GM23338 (cell line): ENCODE data around the gene ATIC. TPM values are rescaled to one million over a fixed set of nuclear protein-coding genes. Genes with fewer than 3 reads are reported as not detected.

Experiments
- ATAC-seq: fragments of 200-7000 bp; cut with Tn5 transposase; 3 replicates; pipeline ENCODE4 v1.9.1; 2020
- DNase-seq: peaks from one replicate; pipeline ENCODE4 v3.0.0-alpha.2; 2015; ENCODE audit warnings: low spot score
- H2AFZ ChIP-seq: fragments of 200-600 bp; sonication (generic); 2 replicates; pipeline ENCODE4 v1.8.0; 2016; ENCODE audit warnings: antibody characterized with exemption, mild to moderate bottlenecking, moderate library complexity
- H3F3A ChIP-seq: fragments of 200-600 bp; sonication (generic); replicated peaks from 2 replicates; pipeline ENCODE4 v1.8.0; 2017; ENCODE audit warnings: antibody characterized with exemption, mixed run types, low read depth
- H3K27ac ChIP-seq: fragments of 200-600 bp; sonication (generic); 2 replicates; pipeline ENCODE4 v1.6.1; 2016; ENCODE audit warnings: low read depth
- H3K27me3 ChIP-seq: fragments of 200-600 bp; sonication (generic); 2 replicates; pipeline ENCODE4 v1.8.0; 2016; ENCODE audit warnings: mild to moderate bottlenecking, mixed run types, moderate library complexity; ENCODE audit not compliant: insufficient read depth
- H3K36me3 ChIP-seq: fragments of 200-600 bp; sonication (generic); 2 replicates; pipeline ENCODE4 v1.8.0; 2016; ENCODE audit warnings: mild to moderate bottlenecking; ENCODE audit not compliant: insufficient read depth
- H3K4me1 ChIP-seq: fragments of 200-600 bp; sonication (generic); 2 replicates; pipeline ENCODE4 v1.8.0; 2016; ENCODE audit warnings: mild to moderate bottlenecking, moderate library complexity; ENCODE audit not compliant: insufficient read depth
- H3K4me2 ChIP-seq: fragments of 200-600 bp; sonication (generic); 2 replicates; pipeline ENCODE4 v1.7.1; 2017; ENCODE audit warnings: mixed run types
- H3K4me3 ChIP-seq: fragments of 200-600 bp; sonication (generic); 2 replicates; pipeline ENCODE4 v1.6.1; 2016; ENCODE audit warnings: mixed run types
- H3K79me2 ChIP-seq: fragments of 200-600 bp; sonication (generic); replicated peaks from 2 replicates; pipeline ENCODE4 v1.8.0; 2017; ENCODE audit warnings: mild to moderate bottlenecking; ENCODE audit not compliant: insufficient read depth
- H3K9me2 ChIP-seq: fragments of 200-600 bp; sonication (generic); 2 replicates; pipeline ENCODE4 v1.8.0; 2017; ENCODE audit not compliant: insufficient read depth
- H4K20me1 ChIP-seq: fragments of 200-600 bp; sonication (generic); replicated peaks from 2 replicates; pipeline ENCODE4 v1.8.0; 2017; ENCODE audit warnings: mild to moderate bottlenecking; ENCODE audit not compliant: insufficient read depth
- H3K27ac Mint-ChIP-seq: 2 replicates; pipeline ENCODE4 v1.8.0; 2020; ENCODE audit warnings: inconsistent platforms, mild to moderate bottlenecking, moderate library complexity, mixed read lengths
- H3K27me3 Mint-ChIP-seq: 3 replicates; pipeline ENCODE4 v1.8.0; 2022; ENCODE audit warnings: low read depth, mild to moderate bottlenecking, moderate library complexity, mixed read lengths, inconsistent platforms; ENCODE audit not compliant: insufficient read depth, poor library complexity
- H3K36me3 Mint-ChIP-seq: 3 replicates; pipeline ENCODE4 v1.8.0; 2021; ENCODE audit warnings: low read depth, mild to moderate bottlenecking, inconsistent platforms, moderate library complexity, mixed read lengths
- H3K4me1 Mint-ChIP-seq: 3 replicates; pipeline ENCODE4 v1.8.0; 2020; ENCODE audit warnings: mild to moderate bottlenecking, inconsistent platforms, mixed read lengths
- H3K4me3 Mint-ChIP-seq: 3 replicates; pipeline ENCODE4 v1.8.0; 2021; ENCODE audit warnings: moderate library complexity, mild to moderate bottlenecking, inconsistent platforms, mixed read lengths
- H3K9me3 Mint-ChIP-seq: 3 replicates; pipeline ENCODE4 v1.8.0; 2020; ENCODE audit warnings: moderate library complexity, mild to moderate bottlenecking, inconsistent platforms, mixed read lengths
- EZH2 ChIP-seq: fragments of 200-600 bp; sonication (generic); IDR thresholded peaks from one replicate; pipeline ENCODE4 v1.8.0; 2017; ENCODE audit warnings: antibody characterized with exemption, mild to moderate bottlenecking, low read depth; ENCODE audit not compliant: unreplicated experiment
- JUNB ChIP-seq: IDR thresholded peaks from one replicate; pipeline ENCODE4 v1.6.1; 2016; ENCODE audit warnings: antibody characterized with exemption; ENCODE audit not compliant: unreplicated experiment
- NANOG ChIP-seq: IDR thresholded peaks from 2 replicates; pipeline ENCODE4 v1.6.1; 2016; ENCODE audit warnings: antibody characterized with exemption, borderline replicate concordance
- POLR2AphosphoS5 ChIP-seq: IDR thresholded peaks from 2 replicates; pipeline ENCODE4 v1.6.1; 2016; ENCODE audit warnings: antibody characterized with exemption, low read depth
- STAT1 ChIP-seq: IDR thresholded peaks from one replicate; pipeline ENCODE4 v1.6.1; 2016; ENCODE audit warnings: antibody characterized with exemption; ENCODE audit not compliant: unreplicated experiment
- ZNF114 ChIP-seq: fragments of 250-450 bp; sonication (Bioruptor Pico); IDR thresholded peaks from 2 replicates; pipeline ENCODE4 v1.5.0; 2020; ENCODE audit warnings: mild to moderate bottlenecking, moderate library complexity
- ZNF331 ChIP-seq: fragments of 250-450 bp; sonication (Bioruptor Pico); IDR thresholded peaks from 2 replicates; pipeline ENCODE4 v1.5.0; 2020; ENCODE audit warnings: low read depth, mild to moderate bottlenecking, moderate library complexity
- polyA plus RNA-seq: library from polyadenylated mRNA; unstranded; fragments of >200 nt; fragmentation: Nextera tagmentation; extraction: Ambion mirVana; gene quantifications from 2 replicates; pipeline ENCODE4 v1.2.1, GENCODE V29; 2016
- total RNA-seq: library from RNA; depleted of rRNA; stranded (reverse); fragments of >200 nt; shearing (Covaris generic); gene quantifications from 2 replicates; pipeline ENCODE4 v1.2.3, GENCODE V29; 2014
- TF ChIP-seq, protein P1 (sequence below): IDR thresholded peaks from one replicate; pipeline ENCODE4 v1.6.1; 2018; ENCODE audit warnings: antibody characterized with exemption; ENCODE audit not compliant: unreplicated experiment
- TF ChIP-seq, protein P2 (sequence below), 2 experiments: fragments of 200-600 bp in 1 of 2; sonication (generic) in 1 of 2; conservative IDR thresholded peaks; 2 replicates each; pipeline versions ENCODE4 v1.5.1 to v1.6.1; 2016 to 2017; ENCODE audit warnings: antibody characterized with exemption in 2 of 2, low read depth in 2 of 2, mild to moderate bottlenecking in 2 of 2, moderate library complexity in 1 of 2

Gene ATIC
- total and polyA plus RNA-seq, 2 experiments from 2014 or later, result 118 to 185 TPM

DNA sequence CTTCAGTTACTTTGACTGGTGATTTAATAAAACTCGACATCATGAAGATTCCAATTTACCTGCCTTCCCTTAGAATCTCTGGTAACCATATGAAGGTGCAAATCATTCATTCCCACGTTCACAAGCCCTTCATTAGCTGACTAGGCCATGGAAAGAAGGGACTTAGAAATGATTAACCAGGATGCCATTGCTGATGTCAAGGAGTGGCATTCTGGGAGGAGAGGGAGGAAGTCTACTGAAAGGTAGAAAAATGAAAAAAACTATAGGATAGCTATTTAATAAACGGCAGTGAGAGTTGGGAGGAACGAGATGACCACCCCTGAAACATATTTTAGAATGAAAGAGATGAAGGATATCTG, 1.4 kb downstream of the ATIC start (continued):
- TF ChIP-seq EZH2 (no peak), NANOG (no peak), STAT1 (no peak), JUNB (no peak), ZNF114 (CRISPR knock-in tag) (no peak)
- TF ChIP-seq, protein P1, sequence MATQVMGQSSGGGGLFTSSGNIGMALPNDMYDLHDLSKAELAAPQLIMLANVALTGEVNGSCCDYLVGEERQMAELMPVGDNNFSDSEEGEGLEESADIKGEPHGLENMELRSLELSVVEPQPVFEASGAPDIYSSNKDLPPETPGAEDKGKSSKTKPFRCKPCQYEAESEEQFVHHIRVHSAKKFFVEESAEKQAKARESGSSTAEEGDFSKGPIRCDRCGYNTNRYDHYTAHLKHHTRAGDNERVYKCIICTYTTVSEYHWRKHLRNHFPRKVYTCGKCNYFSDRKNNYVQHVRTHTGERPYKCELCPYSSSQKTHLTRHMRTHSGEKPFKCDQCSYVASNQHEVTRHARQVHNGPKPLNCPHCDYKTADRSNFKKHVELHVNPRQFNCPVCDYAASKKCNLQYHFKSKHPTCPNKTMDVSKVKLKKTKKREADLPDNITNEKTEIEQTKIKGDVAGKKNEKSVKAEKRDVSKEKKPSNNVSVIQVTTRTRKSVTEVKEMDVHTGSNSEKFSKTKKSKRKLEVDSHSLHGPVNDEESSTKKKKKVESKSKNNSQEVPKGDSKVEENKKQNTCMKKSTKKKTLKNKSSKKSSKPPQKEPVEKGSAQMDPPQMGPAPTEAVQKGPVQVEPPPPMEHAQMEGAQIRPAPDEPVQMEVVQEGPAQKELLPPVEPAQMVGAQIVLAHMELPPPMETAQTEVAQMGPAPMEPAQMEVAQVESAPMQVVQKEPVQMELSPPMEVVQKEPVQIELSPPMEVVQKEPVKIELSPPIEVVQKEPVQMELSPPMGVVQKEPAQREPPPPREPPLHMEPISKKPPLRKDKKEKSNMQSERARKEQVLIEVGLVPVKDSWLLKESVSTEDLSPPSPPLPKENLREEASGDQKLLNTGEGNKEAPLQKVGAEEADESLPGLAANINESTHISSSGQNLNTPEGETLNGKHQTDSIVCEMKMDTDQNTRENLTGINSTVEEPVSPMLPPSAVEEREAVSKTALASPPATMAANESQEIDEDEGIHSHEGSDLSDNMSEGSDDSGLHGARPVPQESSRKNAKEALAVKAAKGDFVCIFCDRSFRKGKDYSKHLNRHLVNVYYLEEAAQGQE, result no peak
- TF ChIP-seq, protein P2, sequence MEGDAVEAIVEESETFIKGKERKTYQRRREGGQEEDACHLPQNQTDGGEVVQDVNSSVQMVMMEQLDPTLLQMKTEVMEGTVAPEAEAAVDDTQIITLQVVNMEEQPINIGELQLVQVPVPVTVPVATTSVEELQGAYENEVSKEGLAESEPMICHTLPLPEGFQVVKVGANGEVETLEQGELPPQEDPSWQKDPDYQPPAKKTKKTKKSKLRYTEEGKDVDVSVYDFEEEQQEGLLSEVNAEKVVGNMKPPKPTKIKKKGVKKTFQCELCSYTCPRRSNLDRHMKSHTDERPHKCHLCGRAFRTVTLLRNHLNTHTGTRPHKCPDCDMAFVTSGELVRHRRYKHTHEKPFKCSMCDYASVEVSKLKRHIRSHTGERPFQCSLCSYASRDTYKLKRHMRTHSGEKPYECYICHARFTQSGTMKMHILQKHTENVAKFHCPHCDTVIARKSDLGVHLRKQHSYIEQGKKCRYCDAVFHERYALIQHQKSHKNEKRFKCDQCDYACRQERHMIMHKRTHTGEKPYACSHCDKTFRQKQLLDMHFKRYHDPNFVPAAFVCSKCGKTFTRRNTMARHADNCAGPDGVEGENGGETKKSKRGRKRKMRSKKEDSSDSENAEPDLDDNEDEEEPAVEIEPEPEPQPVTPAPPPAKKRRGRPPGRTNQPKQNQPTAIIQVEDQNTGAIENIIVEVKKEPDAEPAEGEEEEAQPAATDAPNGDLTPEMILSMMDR (conservative IDR thresholded peaks at IDR 0.05; ENCODE audit: low read depth in 2 of 2), result no peak

DNA sequence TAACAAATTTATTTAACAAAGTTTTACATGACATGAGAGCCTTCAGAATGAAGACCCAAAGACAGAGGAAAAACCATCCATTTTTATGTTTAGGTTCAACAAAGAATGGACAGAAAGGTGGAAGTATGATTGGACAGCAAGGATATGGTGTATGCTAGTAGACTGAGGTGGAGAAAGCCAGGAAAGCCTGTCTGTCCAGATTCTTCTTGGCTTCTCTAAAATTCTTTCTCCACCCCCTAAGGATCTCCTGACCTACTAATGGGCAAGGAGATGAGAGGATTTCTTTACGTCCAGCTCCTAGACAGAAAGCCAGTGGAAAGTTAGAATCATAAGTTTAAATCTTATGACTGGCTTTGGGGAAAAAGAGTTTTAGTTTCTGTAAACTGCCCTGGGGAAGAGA, 3.0 kb downstream of the ATIC start:
- Mint-ChIP-seq H3K27me3 (peaks cover 10% of the 10 kb centered on the region), H3K4me3 (no peak overlapping the region), H3K27ac (0 out of 2 replicates have a peak overlapping the region, but pooled peaks have one; percentile 20), H3K9me3 (no peaks in the 10 kb centered on the region; the same call in 2 of the 3 replicates), H3K36me3 (peaks cover 71% of the 10 kb centered on the region), H3K4me1 (peaks cover 19% of the 10 kb centered on the region)
- Histone ChIP-seq H3K4me1 (peaks cover 14% of the 10 kb centered on the region), H2AFZ (no peak overlapping the region), H3K27me3 (no peaks in the 10 kb centered on the region), H4K20me1 (0 out of 2 replicates have a peak, but pooled peaks cover 15% of the 10 kb centered on the region), H3K4me2 (no peak overlapping the region), H3K36me3 (peaks cover 40% of the 10 kb centered on the region), H3K79me2 (peaks cover 80% of the 10 kb centered on the region), H3K4me3 (no peak overlapping the region), H3F3A (no peaks in the 10 kb centered on the region), H3K27ac (0 out of 2 replicates have a peak overlapping the region, but pooled peaks have one; percentile 33), H3K9me2 (no peaks in the 10 kb centered on the region)
- TF ChIP-seq NANOG (no peak), ZNF114 (CRISPR knock-in tag) (no peak), ZNF331 (CRISPR knock-in tag) (no peak), POLR2AphosphoS5 (no peak)
- TF ChIP-seq, protein P2 (conservative IDR thresholded peaks at IDR 0.05; ENCODE audit: low read depth in 2 of 2), result no peak
- TF ChIP-seq, protein P1, result no peak
- ATAC-seq (no peak), DNase-seq (no peak)
